Liver (tissue), 9 donors: ENCODE data around the gene PMM2. TPM values are rescaled to one million over a fixed set of nuclear protein-coding genes. Genes with fewer than 3 reads are reported as not detected.
A peak's percentile ranks its signal among the peaks of the same experiment; 100 is the strongest.

ENCODE experiments used
- DNase-seq: peaks from one replicate; pipeline ENCODE4 v3.0.0-alpha.2; 2017; ENCODE audit warnings: low spot score
- H3K27ac ChIP-seq, 2 donors: one replicate each; pipeline ENCODE4 v1.7.0; 2013; ENCODE audit warnings: inconsistent platforms in 2 of 2, low read length in 2 of 2, control low read depth in 1 of 2, low read depth in 1 of 2, mild to moderate bottlenecking in 1 of 2
- H3K27me3 ChIP-seq, 4 donors: one replicate each; pipeline versions ENCODE4 v1.6.1 to v1.7.0; 2013; ENCODE audit warnings: low read length in 3 of 4, inconsistent platforms in 1 of 4, mild to moderate bottlenecking in 1 of 4, moderate library complexity in 1 of 4; ENCODE audit not compliant: control insufficient read depth in 4 of 4, insufficient read depth in 4 of 4
- H3K36me3 ChIP-seq, 4 donors: one replicate each; pipeline versions ENCODE4 v1.6.1 to v1.7.0; 2013; ENCODE audit warnings: low read length in 3 of 4, mild to moderate bottlenecking in 3 of 4, low read depth in 1 of 4, moderate library complexity in 1 of 4; ENCODE audit not compliant: control insufficient read depth in 4 of 4, insufficient read depth in 3 of 4
- H3K4me1 ChIP-seq, 4 donors: one replicate each; pipeline versions ENCODE4 v1.6.1 to v1.7.0; 2013; ENCODE audit warnings: low read length in 3 of 4, mild to moderate bottlenecking in 3 of 4, moderate library complexity in 1 of 4; ENCODE audit not compliant: control insufficient read depth in 4 of 4, insufficient read depth in 4 of 4
- H3K4me3 ChIP-seq, 3 donors: one replicate each; pipeline versions ENCODE4 v1.6.1 to v1.7.0; 2013; ENCODE audit warnings: low read length in 3 of 3, control low read depth in 1 of 3, low read depth in 1 of 3, mild to moderate bottlenecking in 1 of 3
- H3K9ac ChIP-seq, 2 donors: one replicate each; pipeline ENCODE4 v1.7.0; 2013; ENCODE audit warnings: low read length in 2 of 2, mild to moderate bottlenecking in 2 of 2, moderate library complexity in 2 of 2, control low read depth in 1 of 2, low read depth in 1 of 2
- H3K9me3 ChIP-seq, 4 donors: one replicate each; pipeline versions ENCODE4 v1.6.1 to v1.7.0; 2013; ENCODE audit warnings: low read length in 3 of 4; ENCODE audit not compliant: control insufficient read depth in 4 of 4
- EGR1 ChIP-seq, 2 donors: IDR thresholded peaks; 2 replicates each; pipeline ENCODE4 v1.6.1; 2016 to 2018; ENCODE audit warnings: antibody characterized with exemption in 2 of 2, low read depth in 2 of 2
- FOXA2 ChIP-seq: IDR thresholded peaks from 2 replicates; pipeline ENCODE4 v1.6.1; 2016; ENCODE audit warnings: antibody characterized with exemption
- GABPA ChIP-seq, 2 donors: IDR thresholded peaks in 1 of 2; conservative IDR thresholded peaks in 1 of 2; 2 replicates each; pipeline ENCODE4 v1.6.1; 2016; ENCODE audit warnings: antibody characterized with exemption in 2 of 2, mild to moderate bottlenecking in 1 of 2, moderate library complexity in 1 of 2
- HNF4A ChIP-seq, 2 donors: conservative IDR thresholded peaks; 2 replicates each; pipeline ENCODE4 v1.6.1; 2016; ENCODE audit warnings: antibody characterized with exemption in 2 of 2, mild to moderate bottlenecking in 2 of 2
- JUND ChIP-seq, 2 donors: IDR thresholded peaks; 2 replicates each; pipeline ENCODE4 v1.6.1; 2016; ENCODE audit warnings: antibody characterized with exemption in 2 of 2
- RXRA ChIP-seq, 2 donors: IDR thresholded peaks; 2 replicates each; pipeline ENCODE4 v1.6.1; 2017 to 2018; ENCODE audit warnings: antibody characterized with exemption in 2 of 2, mild to moderate bottlenecking in 1 of 2
- TAF1 ChIP-seq: conservative IDR thresholded peaks from 2 replicates; pipeline ENCODE4 v1.6.1; 2016; ENCODE audit warnings: antibody characterized with exemption, mild to moderate bottlenecking
- YY1 ChIP-seq: IDR thresholded peaks from 2 replicates; pipeline ENCODE4 v1.6.1; 2016; ENCODE audit warnings: antibody characterized with exemption, mild to moderate bottlenecking
- WGBS: extraction: QIAGEN DNeasy Blood & Tissue Kit; methylation state at CpG from one replicate; pipeline ENCODE4 v1.1.7; 2013; 5-methylcytosine and 5-hydroxymethylcytosine counted together
- polyA plus RNA-seq, 2 donors: library from polyadenylated mRNA; stranded (reverse) in 1 of 2; unstranded in 1 of 2; fragments of 200-250 nt in 1 of 2; fragments of >200 nt in 1 of 2; fragmentation: Nextera tagmentation in 1 of 2; extraction: Ambion mirVana in 1 of 2; gene quantifications; one replicate each; pipeline versions ENCODE4 v1.2.1 to v1.2.3, GENCODE V29; 2013 to 2015
- total RNA-seq, 2 donors: library from RNA; depleted of rRNA; stranded (reverse); fragments of >200 nt; gene quantifications; one replicate each; pipeline ENCODE4 v1.2.3, GENCODE V29; 2014
- TF ChIP-seq, protein P1 (sequence below): IDR thresholded peaks from 2 replicates; pipeline ENCODE4 v1.6.1; 2016; ENCODE audit warnings: antibody characterized with exemption
- TF ChIP-seq, protein P2 (sequence below): IDR thresholded peaks from 2 replicates; pipeline ENCODE4 v1.6.1; 2016; ENCODE audit warnings: antibody characterized with exemption
- TF ChIP-seq, protein P3 (sequence below): fragments of 150-350 bp; IDR thresholded peaks from 2 replicates; pipeline ENCODE4 v1.5.1; 2017; ENCODE audit warnings: improper control_type of control experiment, low read depth, low read length; ENCODE audit not compliant: missing input control
- TF ChIP-seq, protein P4 (sequence below): IDR thresholded peaks from 2 replicates; pipeline ENCODE4 v1.6.1; 2016; ENCODE audit warnings: antibody characterized with exemption, mild to moderate bottlenecking
- donor health status: healthy.
- donor health status: healthy.
- donor health status: healthy.
- donor health status: healthy.
- donor health status: healthy.

PMM2 gene
- total and polyA plus RNA-seq, 4 donors: 6.8 to 38.9 (median 30.0) TPM

DNA sequence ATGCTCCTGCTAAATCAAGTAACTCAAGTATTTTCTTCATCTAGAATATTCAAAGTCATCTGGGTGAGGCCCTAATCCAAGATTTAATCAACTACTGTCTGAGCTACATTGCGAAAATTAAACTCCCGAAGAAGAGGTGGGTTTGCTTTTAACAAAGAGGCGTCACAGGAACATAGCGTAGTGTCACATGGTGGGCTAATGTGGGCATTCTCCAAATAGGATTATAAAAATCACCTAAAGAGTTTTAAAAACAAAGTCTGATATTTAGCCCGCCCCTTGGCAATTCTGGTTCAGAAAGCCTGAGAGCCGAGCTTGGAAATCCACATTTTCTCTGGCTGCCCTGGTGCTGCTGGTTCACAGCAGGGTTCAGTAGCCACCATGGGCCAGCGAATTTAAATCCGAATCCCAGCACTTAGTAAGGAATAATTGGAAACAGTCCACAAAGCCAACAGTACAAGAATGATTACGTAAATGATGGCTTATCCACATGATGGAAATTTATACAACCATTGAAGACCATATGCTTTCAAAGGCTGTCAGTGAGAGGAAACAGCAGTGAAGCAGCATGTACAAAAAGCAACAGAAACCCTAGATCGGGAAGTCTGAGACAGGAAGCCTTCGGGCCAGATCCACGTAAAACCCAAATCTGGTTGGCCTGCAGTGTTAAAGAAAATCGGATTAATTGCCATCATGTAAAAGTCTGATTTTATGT is 8.8 kb downstream of the PMM2 start (continued):
- TF ChIP-seq HNF4A (conservative IDR thresholded peaks at IDR 0.05): no peak
- no peak for TF ChIP-seq JUND (IDR thresholded peaks at IDR 0.05)
- no peak for TF ChIP-seq FOXA2
- no peak for TF ChIP-seq TAF1
- no peak for TF ChIP-seq RXRA (IDR thresholded peaks at IDR 0.05)

DNA sequence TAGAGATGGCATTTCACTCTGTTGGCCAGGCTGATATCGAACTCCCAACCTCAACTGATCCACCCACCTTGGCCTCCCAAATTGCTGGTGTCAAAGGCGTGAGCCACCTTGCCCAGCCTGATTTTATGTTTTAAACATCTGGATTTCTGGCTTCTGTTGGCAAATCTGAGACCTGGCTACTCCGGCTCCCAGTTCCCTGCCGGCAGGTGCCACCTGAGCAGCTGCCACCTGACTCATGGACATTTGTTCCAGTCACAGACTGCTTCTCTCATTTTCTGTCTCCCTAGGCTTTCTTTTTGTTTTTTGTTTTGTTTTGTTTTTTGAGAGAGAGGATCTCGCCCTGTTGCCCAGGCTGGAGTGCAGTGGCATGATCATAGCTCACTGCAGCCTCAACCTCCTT is 9.6 kb downstream of the PMM2 start:
- Histone ChIP-seq H3K27me3 (no peaks in the 10 kb centered on the region), H3K36me3 (peaks cover 24 to 80% (median 56%) of the 10 kb centered on the region in 4 donors), H3K9me3 (no peaks in the 10 kb centered on the region), H3K9ac (no peak overlapping the region), H3K4me1 (peaks cover 0 to 18% (median 16%) of the 10 kb centered on the region in 4 donors), H3K27ac (no peak overlapping the region), H3K4me3 (no peak overlapping the region)
- WGBS: 99% methylated on average over 5 of the region's 5 CpGs
- DNase-seq: no peak
- TF ChIP-seq EGR1 (IDR thresholded peaks at IDR 0.05; ENCODE audit: low read depth in 2 of 2) (no peak), TAF1 (no peak)
- TF ChIP-seq, protein P1, sequence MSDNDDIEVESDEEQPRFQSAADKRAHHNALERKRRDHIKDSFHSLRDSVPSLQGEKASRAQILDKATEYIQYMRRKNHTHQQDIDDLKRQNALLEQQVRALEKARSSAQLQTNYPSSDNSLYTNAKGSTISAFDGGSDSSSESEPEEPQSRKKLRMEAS: no peak

DNA sequence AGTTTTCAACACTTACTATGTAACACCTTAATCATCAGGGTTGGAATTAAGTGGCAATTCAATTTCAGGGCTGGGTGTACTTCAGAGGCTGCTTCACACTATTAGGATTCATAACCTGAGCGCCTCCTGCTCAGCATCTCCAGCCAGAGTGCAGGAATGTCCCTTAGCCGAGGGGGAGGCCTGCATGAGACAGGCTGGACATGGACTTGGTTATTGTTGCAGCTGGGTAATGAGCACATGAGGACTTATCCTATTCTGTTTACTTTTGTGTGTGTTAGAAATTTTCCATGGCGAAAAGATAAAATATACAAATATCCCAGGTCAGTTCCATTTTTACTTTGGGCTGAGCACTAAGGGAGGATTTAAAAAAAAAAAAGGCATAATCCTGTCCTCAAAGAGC is 10.4 kb downstream of the PMM2 start:
- Histone ChIP-seq H3K27me3 (no peaks in the 10 kb centered on the region), H3K4me3 (no peak overlapping the region), H3K27ac (peak overlapping the region; percentile 63 to 64), H3K9me3 (no peaks in the 10 kb centered on the region), H3K4me1 (peaks cover 0 to 18% (median 16%) of the 10 kb centered on the region in 4 donors), H3K9ac (no peak overlapping the region), H3K36me3 (peaks cover 25 to 85% (median 60%) of the 10 kb centered on the region in 4 donors)
- no peak for DNase-seq
- TF ChIP-seq, protein P2, sequence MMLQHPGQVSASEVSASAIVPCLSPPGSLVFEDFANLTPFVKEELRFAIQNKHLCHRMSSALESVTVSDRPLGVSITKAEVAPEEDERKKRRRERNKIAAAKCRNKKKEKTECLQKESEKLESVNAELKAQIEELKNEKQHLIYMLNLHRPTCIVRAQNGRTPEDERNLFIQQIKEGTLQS: no peak
- peak; percentile 4 for TF ChIP-seq YY1
- TF ChIP-seq, protein P3, sequence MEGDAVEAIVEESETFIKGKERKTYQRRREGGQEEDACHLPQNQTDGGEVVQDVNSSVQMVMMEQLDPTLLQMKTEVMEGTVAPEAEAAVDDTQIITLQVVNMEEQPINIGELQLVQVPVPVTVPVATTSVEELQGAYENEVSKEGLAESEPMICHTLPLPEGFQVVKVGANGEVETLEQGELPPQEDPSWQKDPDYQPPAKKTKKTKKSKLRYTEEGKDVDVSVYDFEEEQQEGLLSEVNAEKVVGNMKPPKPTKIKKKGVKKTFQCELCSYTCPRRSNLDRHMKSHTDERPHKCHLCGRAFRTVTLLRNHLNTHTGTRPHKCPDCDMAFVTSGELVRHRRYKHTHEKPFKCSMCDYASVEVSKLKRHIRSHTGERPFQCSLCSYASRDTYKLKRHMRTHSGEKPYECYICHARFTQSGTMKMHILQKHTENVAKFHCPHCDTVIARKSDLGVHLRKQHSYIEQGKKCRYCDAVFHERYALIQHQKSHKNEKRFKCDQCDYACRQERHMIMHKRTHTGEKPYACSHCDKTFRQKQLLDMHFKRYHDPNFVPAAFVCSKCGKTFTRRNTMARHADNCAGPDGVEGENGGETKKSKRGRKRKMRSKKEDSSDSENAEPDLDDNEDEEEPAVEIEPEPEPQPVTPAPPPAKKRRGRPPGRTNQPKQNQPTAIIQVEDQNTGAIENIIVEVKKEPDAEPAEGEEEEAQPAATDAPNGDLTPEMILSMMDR: no peak
- TF ChIP-seq HNF4A (conservative IDR thresholded peaks at IDR 0.05): no peak
- no peak for TF ChIP-seq RXRA (IDR thresholded peaks at IDR 0.05)
- WGBS: 69% methylated on average over 3 of the region's 3 CpGs

DNA sequence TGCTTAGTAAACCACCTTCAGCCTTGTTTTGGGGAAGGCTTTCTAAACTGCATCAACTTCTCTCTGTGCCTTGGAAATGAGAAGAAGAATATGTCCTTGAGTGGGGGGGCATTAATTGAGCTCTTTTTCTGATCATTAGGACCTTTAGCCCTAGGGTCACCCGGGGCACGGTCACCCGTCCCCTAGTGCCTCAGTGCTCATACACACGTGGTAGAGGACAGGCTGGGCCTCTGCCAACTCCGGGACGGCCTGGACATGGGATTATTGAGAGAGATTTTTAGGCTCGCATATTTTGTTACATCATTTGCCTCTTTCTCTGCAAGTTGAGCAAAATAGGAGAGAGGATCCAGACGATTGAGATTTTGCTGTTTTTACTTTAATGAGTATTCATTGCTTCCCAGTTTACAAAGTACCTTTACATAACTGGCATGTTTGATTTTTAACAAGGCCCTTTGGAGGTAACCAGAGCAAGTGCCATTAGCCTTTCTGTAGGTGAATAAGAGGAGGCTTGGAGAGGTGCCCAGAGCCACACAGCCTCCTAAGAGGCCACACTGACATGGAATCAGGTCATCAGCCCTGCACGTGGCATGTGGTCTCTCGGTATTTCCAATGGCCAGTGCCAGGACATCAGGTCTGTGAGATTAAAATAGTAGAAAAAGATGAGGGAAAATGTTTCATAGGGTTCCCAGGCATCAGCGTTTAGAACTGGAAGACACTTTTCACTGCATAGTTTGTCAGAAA is 11.1 kb downstream of the PMM2 start:
- 44% methylated on average over 11 of the region's 11 CpGs for WGBS
- TF ChIP-seq GABPA (IDR thresholded peaks at IDR 0.05 in 1 of 2, conservative IDR thresholded peaks at IDR 0.05 in 1 of 2) (no peak), TAF1 (no peak), FOXA2 (no peak), RXRA (IDR thresholded peaks at IDR 0.05) (peak; percentile 68 to 70), HNF4A (conservative IDR thresholded peaks at IDR 0.05) (peak; percentile 97 to 98), YY1 (peak; percentile 24), JUND (IDR thresholded peaks at IDR 0.05) (peak; percentile 34 to 37)
- TF ChIP-seq, protein P1: peak; percentile 29
- TF ChIP-seq, protein P4, sequence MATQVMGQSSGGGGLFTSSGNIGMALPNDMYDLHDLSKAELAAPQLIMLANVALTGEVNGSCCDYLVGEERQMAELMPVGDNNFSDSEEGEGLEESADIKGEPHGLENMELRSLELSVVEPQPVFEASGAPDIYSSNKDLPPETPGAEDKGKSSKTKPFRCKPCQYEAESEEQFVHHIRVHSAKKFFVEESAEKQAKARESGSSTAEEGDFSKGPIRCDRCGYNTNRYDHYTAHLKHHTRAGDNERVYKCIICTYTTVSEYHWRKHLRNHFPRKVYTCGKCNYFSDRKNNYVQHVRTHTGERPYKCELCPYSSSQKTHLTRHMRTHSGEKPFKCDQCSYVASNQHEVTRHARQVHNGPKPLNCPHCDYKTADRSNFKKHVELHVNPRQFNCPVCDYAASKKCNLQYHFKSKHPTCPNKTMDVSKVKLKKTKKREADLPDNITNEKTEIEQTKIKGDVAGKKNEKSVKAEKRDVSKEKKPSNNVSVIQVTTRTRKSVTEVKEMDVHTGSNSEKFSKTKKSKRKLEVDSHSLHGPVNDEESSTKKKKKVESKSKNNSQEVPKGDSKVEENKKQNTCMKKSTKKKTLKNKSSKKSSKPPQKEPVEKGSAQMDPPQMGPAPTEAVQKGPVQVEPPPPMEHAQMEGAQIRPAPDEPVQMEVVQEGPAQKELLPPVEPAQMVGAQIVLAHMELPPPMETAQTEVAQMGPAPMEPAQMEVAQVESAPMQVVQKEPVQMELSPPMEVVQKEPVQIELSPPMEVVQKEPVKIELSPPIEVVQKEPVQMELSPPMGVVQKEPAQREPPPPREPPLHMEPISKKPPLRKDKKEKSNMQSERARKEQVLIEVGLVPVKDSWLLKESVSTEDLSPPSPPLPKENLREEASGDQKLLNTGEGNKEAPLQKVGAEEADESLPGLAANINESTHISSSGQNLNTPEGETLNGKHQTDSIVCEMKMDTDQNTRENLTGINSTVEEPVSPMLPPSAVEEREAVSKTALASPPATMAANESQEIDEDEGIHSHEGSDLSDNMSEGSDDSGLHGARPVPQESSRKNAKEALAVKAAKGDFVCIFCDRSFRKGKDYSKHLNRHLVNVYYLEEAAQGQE: no peak
- TF ChIP-seq, protein P3: no peak
- TF ChIP-seq, protein P2: no peak

More for the DNA sequence above, 11.1 kb downstream of the PMM2 start:
- Histone ChIP-seq H3K9me3 (no peaks in the 10 kb centered on the region), H3K4me1 (peaks cover 0 to 18% (median 16%) of the 10 kb centered on the region in 4 donors), H3K36me3 (peaks cover 29 to 86% (median 62%) of the 10 kb centered on the region in 4 donors), H3K9ac (peak overlapping the region in 1 of 2 donors; percentile 27), H3K4me3 (no peak overlapping the region), H3K27ac (peak overlapping the region; percentile 63 to 64), H3K27me3 (no peaks in the 10 kb centered on the region)
- DNase-seq: no peak
